NB4 (cell line): ENCODE results near the gene NHLRC4.

Experiments
- DNase-seq: peaks from one replicate; pipeline ENCODE4 v3.0.0; 2010; ENCODE audit warnings: low read depth
- H3K4me3 ChIP-seq: one replicate; pipeline ENCODE4 v1.5.1; 2011; ENCODE audit warnings: mild to moderate bottlenecking, low read depth, low read length, moderate library complexity
- MYC ChIP-seq: IDR thresholded peaks from 2 replicates; pipeline ENCODE4 v1.6.1; 2011; ENCODE audit warnings: low read depth, low read length
- POLR2A ChIP-seq: IDR thresholded peaks from 2 replicates; pipeline ENCODE4 v1.6.1; 2011; ENCODE audit warnings: mild to moderate bottlenecking; ENCODE audit not compliant: insufficient read length; ENCODE audit errors: extremely low read depth
- TF ChIP-seq, protein P1 (sequence below): IDR thresholded peaks from one replicate; pipeline ENCODE4 v1.5.1; 2012; ENCODE audit warnings: low read depth, low read length
- TF ChIP-seq, protein P2 (sequence below): IDR thresholded peaks from 2 replicates; pipeline ENCODE4 v1.6.1; 2011; ENCODE audit warnings: low read depth, low read length

Gene NHLRC4

DNA sequence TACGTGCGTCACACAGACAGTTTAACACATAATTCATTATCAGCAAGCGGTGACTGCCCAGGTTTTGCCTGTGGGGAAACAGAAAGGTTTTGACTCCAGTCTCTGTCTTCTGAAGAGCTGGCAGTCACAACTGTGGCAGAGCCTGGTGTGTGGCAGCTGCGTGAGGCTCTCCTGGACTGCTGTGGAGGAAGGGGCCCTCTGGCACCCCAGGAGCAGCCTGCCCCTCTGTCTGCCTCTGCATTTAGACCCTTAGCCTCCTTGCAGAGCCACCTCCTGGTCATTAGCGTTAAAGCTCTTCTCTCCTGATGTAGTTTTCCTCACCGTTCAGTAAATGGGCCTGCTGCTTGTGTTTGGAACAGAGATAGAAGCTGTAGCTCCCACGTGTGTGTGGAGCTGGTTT lies 34.0 kb downstream of the NHLRC4 start:
- DNase-seq: peak; percentile 33
- no peak for TF ChIP-seq MYC
- TF ChIP-seq, protein P1, sequence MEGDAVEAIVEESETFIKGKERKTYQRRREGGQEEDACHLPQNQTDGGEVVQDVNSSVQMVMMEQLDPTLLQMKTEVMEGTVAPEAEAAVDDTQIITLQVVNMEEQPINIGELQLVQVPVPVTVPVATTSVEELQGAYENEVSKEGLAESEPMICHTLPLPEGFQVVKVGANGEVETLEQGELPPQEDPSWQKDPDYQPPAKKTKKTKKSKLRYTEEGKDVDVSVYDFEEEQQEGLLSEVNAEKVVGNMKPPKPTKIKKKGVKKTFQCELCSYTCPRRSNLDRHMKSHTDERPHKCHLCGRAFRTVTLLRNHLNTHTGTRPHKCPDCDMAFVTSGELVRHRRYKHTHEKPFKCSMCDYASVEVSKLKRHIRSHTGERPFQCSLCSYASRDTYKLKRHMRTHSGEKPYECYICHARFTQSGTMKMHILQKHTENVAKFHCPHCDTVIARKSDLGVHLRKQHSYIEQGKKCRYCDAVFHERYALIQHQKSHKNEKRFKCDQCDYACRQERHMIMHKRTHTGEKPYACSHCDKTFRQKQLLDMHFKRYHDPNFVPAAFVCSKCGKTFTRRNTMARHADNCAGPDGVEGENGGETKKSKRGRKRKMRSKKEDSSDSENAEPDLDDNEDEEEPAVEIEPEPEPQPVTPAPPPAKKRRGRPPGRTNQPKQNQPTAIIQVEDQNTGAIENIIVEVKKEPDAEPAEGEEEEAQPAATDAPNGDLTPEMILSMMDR: peak; percentile 10

DNA sequence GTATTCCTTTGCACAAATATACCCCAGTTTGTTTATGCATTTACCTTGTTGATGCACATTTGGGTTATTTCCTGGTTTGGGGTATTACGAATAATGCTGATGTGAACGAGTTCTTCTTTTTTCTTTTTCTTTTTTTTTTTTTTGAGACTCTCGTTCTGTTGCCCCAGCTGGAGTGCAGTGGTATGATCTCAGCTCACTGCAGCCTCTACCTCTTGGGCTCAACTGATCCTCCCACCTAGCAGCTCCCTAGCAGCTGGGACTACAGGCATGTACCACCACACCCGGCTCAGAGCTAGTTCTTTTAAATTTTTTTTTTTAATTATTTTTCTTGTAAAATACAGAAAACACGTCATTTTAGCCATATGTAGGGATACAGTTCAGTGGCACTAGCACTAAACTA lies 37.1 kb downstream of the NHLRC4 start:
- no peak for DNase-seq
- TF ChIP-seq, protein P2, sequence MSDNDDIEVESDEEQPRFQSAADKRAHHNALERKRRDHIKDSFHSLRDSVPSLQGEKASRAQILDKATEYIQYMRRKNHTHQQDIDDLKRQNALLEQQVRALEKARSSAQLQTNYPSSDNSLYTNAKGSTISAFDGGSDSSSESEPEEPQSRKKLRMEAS: no peak
- TF ChIP-seq, protein P1: no peak
- no peak for TF ChIP-seq MYC
- H3K4me3 ChIP-seq: no peak overlapping the region

More for the DNA sequence above, 34.0 kb downstream of the NHLRC4 start:
- H3K4me3 ChIP-seq: no peak overlapping the region

DNA sequence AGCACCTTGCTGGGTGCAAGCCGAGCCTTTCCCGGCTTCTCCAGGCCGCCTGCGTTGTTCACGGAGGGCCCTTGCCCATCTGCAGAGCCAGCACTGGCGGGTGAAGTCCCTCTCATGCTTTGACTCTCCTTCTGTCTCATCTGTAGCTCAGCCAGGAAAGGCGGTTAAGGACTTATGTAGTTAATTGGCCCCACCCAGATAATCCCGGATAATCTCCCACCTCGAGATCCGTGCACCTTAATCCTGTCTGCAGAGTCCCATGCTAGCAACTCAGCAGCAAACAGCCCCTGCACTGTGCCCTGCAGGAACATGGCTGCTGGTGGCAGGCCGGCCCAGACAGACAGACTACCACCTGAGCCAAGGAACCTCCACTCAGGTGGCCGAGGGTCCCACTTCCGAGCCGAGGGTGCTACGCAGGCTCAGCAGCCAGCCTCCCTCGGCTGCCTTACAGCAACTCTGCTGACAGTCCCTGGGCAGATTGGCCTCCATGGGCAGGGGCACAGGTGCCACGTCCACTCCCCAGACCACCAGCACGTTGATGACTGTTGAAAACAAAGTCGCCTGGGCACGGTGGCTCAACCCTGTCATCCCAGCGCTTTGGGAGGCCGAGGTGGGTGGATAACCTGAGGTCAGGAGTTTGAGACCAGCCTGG lies 40.0 kb downstream of the NHLRC4 start:
- H3K4me3 ChIP-seq: no peak overlapping the region
- no peak for DNase-seq
- TF ChIP-seq MYC (no peak), POLR2A (no peak)

DNA sequence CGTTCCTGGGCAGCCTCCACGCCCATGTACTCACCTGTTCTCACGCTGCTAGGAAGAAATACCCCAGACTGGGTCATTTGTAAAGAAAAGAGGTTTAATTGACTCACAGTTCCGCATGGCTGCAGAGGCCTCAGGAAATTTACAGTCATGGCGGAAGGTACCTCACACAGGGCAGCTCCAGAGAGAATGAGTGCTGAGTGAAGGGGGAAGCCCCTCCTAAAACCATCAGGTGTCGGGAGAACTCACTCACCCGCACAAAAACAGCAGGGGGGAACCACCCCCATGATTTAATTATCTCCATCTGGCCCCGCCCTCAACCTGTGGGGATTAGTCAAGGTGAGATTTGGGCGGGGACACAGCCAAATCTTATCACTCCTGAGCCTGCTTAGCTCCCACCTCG lies 41.2 kb downstream of the NHLRC4 start:
- TF ChIP-seq MYC (no peak), POLR2A (no peak)
- TF ChIP-seq, protein P2: no peak
- TF ChIP-seq, protein P1: no peak
- DNase-seq: no peak
- H3K4me3 ChIP-seq: no peak overlapping the region

DNA sequence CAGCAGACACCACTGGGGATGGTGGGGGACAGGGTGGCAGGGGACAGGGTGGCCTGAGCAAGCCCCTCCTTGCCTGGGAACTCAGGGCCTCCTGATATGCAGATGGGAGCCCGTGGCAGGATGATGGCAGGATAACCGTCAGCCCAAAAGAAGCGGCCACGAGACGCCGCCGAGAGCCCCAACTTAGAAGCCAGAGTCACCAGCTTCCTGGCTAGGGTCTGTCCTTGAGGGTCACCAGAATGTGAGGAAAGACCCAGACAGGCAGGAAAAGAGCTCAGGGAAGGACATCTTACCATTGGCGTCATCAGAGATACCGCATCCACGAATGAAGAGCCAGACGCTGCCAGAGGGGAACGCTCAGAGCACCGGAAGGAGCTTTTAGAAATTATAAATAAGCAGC lies 42.5 kb downstream of the NHLRC4 start:
- TF ChIP-seq, protein P2: no peak
- TF ChIP-seq, protein P1: no peak
- TF ChIP-seq POLR2A (no peak), MYC (no peak)
- no peak for DNase-seq
- no peak overlapping the region for H3K4me3 ChIP-seq

DNA sequence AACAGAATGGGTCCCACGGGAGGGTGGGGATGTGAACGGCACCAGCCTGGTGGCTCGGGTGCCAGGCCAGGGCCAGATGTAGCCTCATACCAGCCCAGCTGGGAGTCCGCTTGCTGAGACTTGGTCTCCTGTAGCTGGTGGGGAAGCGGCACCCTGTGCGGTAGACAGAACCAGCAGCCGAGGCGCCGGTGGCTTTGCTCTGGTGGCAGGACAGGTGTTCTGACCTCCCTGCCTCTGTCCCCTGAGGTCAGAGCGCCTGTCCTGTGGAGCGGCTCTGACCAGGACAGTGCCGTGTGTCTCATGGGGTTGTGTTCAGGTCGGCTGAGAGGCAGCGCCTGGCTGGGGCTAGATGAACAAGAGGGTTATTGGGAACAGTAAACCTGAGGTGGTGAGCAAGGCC lies 43.2 kb downstream of the NHLRC4 start:
- DNase-seq: no peak
- TF ChIP-seq, protein P2: no peak
- no peak overlapping the region for H3K4me3 ChIP-seq
